Glomerular visceral epithelial cell (primary cell): ENCODE results near the gene DDIT3.
"Not testable (repeated sequence)": the region's sequence is repeated elsewhere in the genome, so short reads cannot be mapped to it uniquely, and the experiment has no call there.

ENCODE experiments used
- DNase-seq: peaks from one replicate; pipeline ENCODE4 v3.0.0-alpha.2; 2016; ENCODE audit errors: extremely low spot score

Gene DDIT3

GRCh38 chr12:57525615-57526383 lies 5.5 kb upstream of the DDIT3 start:
- no peak for DNase-seq

GRCh38 chr12:57524814-57525614 lies 4.7 kb upstream of the DDIT3 start:
- no peak for DNase-seq

GRCh38 chr12:57523706-57524614 lies 3.6 kb upstream of the DDIT3 start:
- DNase-seq = no peak

GRCh38 chr12:57522887-57523705 lies 2.8 kb upstream of the DDIT3 start:
- peak; percentile 50 for DNase-seq

- DNase-seq = peak; percentile 94
These were observed 1.9 kb upstream of the DDIT3 start, which contains the start of gene MBD6 for GRCh38 chr12:57522011-57522886. Gene MBD6 (plus strand): TSS chr12:57522824. CDS start chr12:57524304, 1,480 bp downstream.

- peak; percentile 61 for DNase-seq
These were observed 1.3 kb upstream of the DDIT3 start for GRCh38 chr12:57521525-57522010.

- no peak for DNase-seq
These were observed 590 bp downstream of the DDIT3 start for GRCh38 chr12:57519796-57520052.

GRCh38 chr12:57518920-57519795 lies 1.2 kb downstream of the DDIT3 start:
- peak; percentile 29 for DNase-seq

GRCh38 chr12:57518176-57518919 lies 2.0 kb downstream of the DDIT3 start:
- DNase-seq = no peak

- DNase-seq = not testable (repeated sequence)
These were observed 2.6 kb downstream of the DDIT3 start for GRCh38 chr12:57517718-57518117.

- DNase-seq = peak; percentile 42
These were observed 3.1 kb downstream of the DDIT3 start for GRCh38 chr12:57517187-57517586.

GRCh38 chr12:57516617-57517153 lies 3.6 kb downstream of the DDIT3 start:
- no peak for DNase-seq

- DNase-seq = no peak
These were observed 4.3 kb downstream of the DDIT3 start for GRCh38 chr12:57515934-57516541.

GRCh38 chr12:57515408-57515933 lies 4.8 kb downstream of the DDIT3 start:
- DNase-seq = no peak

- DNase-seq = no peak
These were observed 5.5 kb downstream of the DDIT3 start for GRCh38 chr12:57514720-57515407.

- DNase-seq = not testable (repeated sequence)
These were observed 6.1 kb downstream of the DDIT3 start for GRCh38 chr12:57514246-57514645.

GRCh38 chr12:57513677-57514076 lies 6.6 kb downstream of the DDIT3 start:
- DNase-seq = not testable (repeated sequence)
